IMR-90 (cell line): Measurements from ENCODE around the gene ETV6. TPM values are rescaled to one million over a fixed set of nuclear protein-coding genes. Genes with fewer than 3 reads are reported as not detected.

Source experiments
- ATAC-seq: fragments of 200-7000 bp; cut with Tn5 transposase; 2 replicates; pipeline ENCODE4 v1.9.1; 2020; ENCODE audit warnings: low read depth, mild to moderate bottlenecking, moderate library complexity
- BruUV-seq: library from RNA; stranded (reverse); fragments of 400-500 nt; replicated peaks from 2 replicates; lab custom pipeline; 2021; lab: Mats Ljungman, UMichigan
- CTCF ChIA-PET: fragments of 300-600 bp; formaldehyde crosslinking; extraction: SDS; loops from one replicate; lab custom pipeline; 2021; ENCODE audit warnings: antibody characterized with exemption; lab: Yijun Ruan, JAX
- POLR2A ChIA-PET: fragments of 300-600 bp; sonication (Branson Sonifier 250); formaldehyde crosslinking; loops from one replicate; lab custom pipeline; 2022; ENCODE audit warnings: antibody characterized with exemption; ENCODE audit not compliant: unreplicated experiment; lab: Charles Lee
- DNase-seq: peaks from one replicate; pipeline ENCODE4 v3.0.0; 2013
- H2AFZ ChIP-seq: replicated peaks from 2 replicates; pipeline ENCODE3; 2013; ENCODE audit warnings: low read length, mild to moderate bottlenecking; ENCODE audit not compliant: poor library complexity
- H2AK5ac ChIP-seq: 2 replicates; pipeline ENCODE4 v1.6.1; 2013; ENCODE audit warnings: low read depth, low read length, inconsistent platforms
- H2AK9ac ChIP-seq: replicated peaks from 2 replicates; pipeline ENCODE3; 2013; ENCODE audit warnings: mild to moderate bottlenecking, low read depth, low read length, moderate library complexity; ENCODE audit not compliant: poor library complexity
- H2BK120ac ChIP-seq: 2 replicates; pipeline ENCODE4 v1.6.1; 2013; ENCODE audit warnings: low read depth, low read length, inconsistent platforms
- H2BK15ac ChIP-seq: 3 replicates; pipeline ENCODE4 v1.6.1; 2013; ENCODE audit warnings: low read depth, low read length, inconsistent platforms
- H2BK20ac ChIP-seq: 2 replicates; pipeline ENCODE4 v1.6.1; 2013; ENCODE audit warnings: low read depth, mild to moderate bottlenecking, inconsistent platforms, low read length, moderate library complexity
- H2BK5ac ChIP-seq: 2 replicates; pipeline ENCODE4 v1.6.1; 2013; ENCODE audit warnings: mild to moderate bottlenecking, low read depth, low read length, inconsistent platforms; ENCODE audit not compliant: poor library complexity, severe bottlenecking
- H3K14ac ChIP-seq: replicated peaks from 2 replicates; pipeline ENCODE4 v1.6.1; 2013; ENCODE audit warnings: low read depth, low read length, inconsistent platforms
- H3K18ac ChIP-seq: 2 replicates; pipeline ENCODE4 v1.6.1; 2013; ENCODE audit warnings: low read depth, low read length, control low read depth
- H3K23ac ChIP-seq: 2 replicates; pipeline ENCODE4 v1.6.1; 2013; ENCODE audit warnings: low read depth, low read length, inconsistent platforms
- H3K27ac ChIP-seq: 2 replicates; pipeline ENCODE4 v1.5.1; 2013; ENCODE audit warnings: mild to moderate bottlenecking, control low read depth, low read length; ENCODE audit not compliant: insufficient read depth
- H3K27me3 ChIP-seq: 2 replicates; pipeline ENCODE4 v1.6.1; 2013; ENCODE audit warnings: low read length; ENCODE audit not compliant: control insufficient read depth, insufficient read depth
- H3K36me3 ChIP-seq: 2 replicates; pipeline ENCODE4 v1.6.1; 2013; ENCODE audit warnings: low read length, mixed read lengths; ENCODE audit not compliant: control insufficient read depth, insufficient read depth
- H3K4ac ChIP-seq: 2 replicates; pipeline ENCODE4 v1.6.1; 2013; ENCODE audit warnings: low read depth, low read length, inconsistent platforms
- H3K4me1 ChIP-seq: 2 replicates; pipeline ENCODE4 v1.6.1; 2013; ENCODE audit warnings: low read length, mixed read lengths; ENCODE audit not compliant: control insufficient read depth, insufficient read depth
- H3K4me2 ChIP-seq: 2 replicates; pipeline ENCODE4 v1.6.1; 2013; ENCODE audit warnings: low read depth, mild to moderate bottlenecking, control low read depth, low read length, moderate library complexity
- H3K4me3 ChIP-seq: 2 replicates; pipeline ENCODE4 v1.5.1; 2013; ENCODE audit warnings: low read depth, mild to moderate bottlenecking, control low read depth, low read length, moderate library complexity; ENCODE audit not compliant: insufficient read depth
- H3K56ac ChIP-seq: 2 replicates; pipeline ENCODE4 v1.6.1; 2013; ENCODE audit warnings: low read length, inconsistent platforms; ENCODE audit not compliant: insufficient read depth; ENCODE audit errors: extremely low read depth
- H3K79me1 ChIP-seq, 2 experiments: 2 replicates each; pipeline ENCODE4 v1.6.1; 2013; ENCODE audit warnings: low read length in 2 of 2, inconsistent platforms in 1 of 2, low read depth in 1 of 2
- H3K9ac ChIP-seq: 2 replicates; pipeline ENCODE4 v1.6.1; 2013; ENCODE audit warnings: low read depth, low read length, control low read depth
- H3K9me1 ChIP-seq: 2 replicates; pipeline ENCODE4 v1.6.1; 2013; ENCODE audit warnings: low read length, inconsistent platforms; ENCODE audit not compliant: insufficient read depth
- H3K9me3 ChIP-seq: 2 replicates; pipeline ENCODE4 v1.6.1; 2013; ENCODE audit warnings: low read length; ENCODE audit not compliant: control insufficient read depth, insufficient read depth
- H4K20me1 ChIP-seq: 2 replicates; pipeline ENCODE4 v1.6.1; 2013; ENCODE audit warnings: low read length, inconsistent platforms; ENCODE audit not compliant: insufficient read depth
- H4K5ac ChIP-seq: 2 replicates; pipeline ENCODE4 v1.6.1; 2013; ENCODE audit warnings: mild to moderate bottlenecking, low read depth, low read length, control low read depth
- H4K8ac ChIP-seq, 2 experiments: 2 replicates each; pipeline ENCODE4 v1.6.1; 2013; ENCODE audit warnings: low read depth in 2 of 2, low read length in 2 of 2, control low read depth in 1 of 2, inconsistent platforms in 1 of 2
- H4K91ac ChIP-seq: 2 replicates; pipeline ENCODE4 v1.6.1; 2013; ENCODE audit warnings: low read depth, low read length, inconsistent platforms; ENCODE audit not compliant: insufficient read depth
- BHLHE40 ChIP-seq: fragments of 150-350 bp; IDR thresholded peaks from 2 replicates; pipeline ENCODE4 v1.6.1; 2016; ENCODE audit warnings: mild to moderate bottlenecking, low read depth, low read length
- MAFK ChIP-seq: IDR thresholded peaks from 2 replicates; pipeline ENCODE4 v1.6.1; 2012; ENCODE audit warnings: low read depth, low read length, improper control_type of control experiment
- RAD21 ChIP-seq: IDR thresholded peaks from 2 replicates; pipeline ENCODE4 v1.6.1; 2012; ENCODE audit warnings: low read length, improper control_type of control experiment
- RFX5 ChIP-seq: IDR thresholded peaks from 2 replicates; pipeline ENCODE4 v1.8.0; 2012; ENCODE audit warnings: low read depth, mild to moderate bottlenecking, low read length, moderate library complexity
- WGBS, 2 experiments: methylation state at CpG; one replicate each; pipeline versions ENCODE4 v1.1.5 to v1.1.7; 2013; ENCODE audit warnings: missing lambda C conversion rate in 2 of 2; ENCODE audit not compliant: insufficient read length in 1 of 2; ENCODE audit errors: extremely low coverage in 2 of 2; 5-methylcytosine and 5-hydroxymethylcytosine counted together
- dilution Hi-C: fragments of 300-500 bp; cut with HindIII; formaldehyde crosslinking; loops from one replicate; pipeline ENCODE4 v1.14.3; 2018; ENCODE audit warnings: low sequenced_read_pairs; ENCODE audit not compliant: unreplicated experiment
- in situ Hi-C: fragments of 300-500 bp; cut with MboI; formaldehyde crosslinking; loops from 3 replicates; pipeline ENCODE4 v1.14.3; 2019; ENCODE audit warnings: low sequenced_read_pairs, inconsistent platforms, mixed read lengths
- intact Hi-C: fragments of 100-400 bp; cut with micrococcal nuclease; formaldehyde crosslinking; loops from 2 replicates; pipeline ENCODE4 v1.10.0; 2022
- polyA plus RNA-seq, 3 experiments: library from polyadenylated mRNA; depleted of rRNA; stranded (reverse); fragments of >200 nt; gene quantifications; 2 replicates each; pipeline ENCODE4 v1.2.3, GENCODE V29; 2012; ENCODE audit warnings: low replicate concordance in 1 of 3
- total RNA-seq: library from RNA; depleted of rRNA; stranded (reverse); fragments of >200 nt; gene quantifications from 2 replicates; pipeline ENCODE4 v1.2.3, GENCODE V29; 2012
- TF ChIP-seq, protein P1 (sequence below): fragments of 150-350 bp; IDR thresholded peaks from 2 replicates; pipeline ENCODE4 v1.6.1; 2016; ENCODE audit warnings: low read depth, mild to moderate bottlenecking, low read length, moderate library complexity, borderline replicate concordance
- TF ChIP-seq, protein P2 (sequence below): fragments of 150-350 bp; IDR thresholded peaks from 2 replicates; pipeline ENCODE4 v1.6.1; 2017; ENCODE audit warnings: mild to moderate bottlenecking, antibody characterized with exemption, low read length, low read depth

ETV6 gene
- total and polyA plus RNA-seq, 2 of the 4 experiments (the other 2 are of a cell fraction) = 8.4 to 9.9 TPM

DNA sequence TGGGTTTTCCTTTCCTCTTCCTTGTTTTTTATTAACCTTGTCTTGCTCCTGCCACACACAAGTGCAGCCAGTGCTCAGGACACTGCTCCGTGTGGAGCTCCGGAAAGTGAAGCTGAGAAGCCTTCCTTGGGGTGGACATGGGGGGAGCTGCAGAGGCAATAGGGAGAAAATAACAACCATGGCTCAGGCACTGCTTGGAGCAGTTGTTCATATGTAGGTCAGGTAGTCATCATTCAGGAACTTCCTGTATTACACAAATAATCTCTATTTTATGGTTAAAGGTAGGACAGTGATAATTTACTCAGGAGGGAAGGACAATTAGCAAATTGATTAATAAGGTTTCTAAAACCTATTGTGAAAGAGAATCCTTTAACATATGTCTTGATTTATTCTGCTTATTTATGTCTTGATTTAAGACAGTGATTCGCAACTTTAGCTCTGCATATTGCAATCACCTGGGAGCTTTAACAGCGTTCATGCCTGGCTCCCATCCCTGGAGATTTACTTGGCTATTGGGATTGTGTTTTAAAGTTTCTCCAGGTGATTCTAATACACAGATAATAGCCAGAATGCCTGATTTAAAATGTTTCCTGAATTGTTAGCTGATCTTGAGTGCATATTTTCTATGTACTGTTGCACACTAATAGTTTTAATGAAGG, 92.1 kb downstream of the ETV6 start:
- Histone ChIP-seq H3K23ac (no peak overlapping the region), H3K27me3 (no peaks in the 10 kb centered on the region), H3K9me3 (no peaks in the 10 kb centered on the region), H3K4me2 (no peak overlapping the region), H3K56ac (no peak overlapping the region), H2BK15ac (no peak overlapping the region), H2BK120ac (no peak overlapping the region), H3K14ac (peak overlapping the region; percentile 62; the same call in 1 of the 2 replicates), H3K4me3 (no peak overlapping the region), H4K91ac (no peak overlapping the region), H3K4me1 (peaks cover 10% of the 10 kb centered on the region), H2BK5ac (no peak overlapping the region), H3K79me1 (peaks cover 46 to 83% of the 10 kb centered on the region in 2 experiments), H2BK20ac (no peak overlapping the region), H2AFZ (no peak overlapping the region), H3K4ac (peak overlapping the region; percentile 30; the same call in 1 of the 2 replicates), H3K27ac (no peak overlapping the region), H3K9ac (no peak overlapping the region), H2AK9ac (peak overlapping the region; percentile 6), H4K5ac (no peak overlapping the region), H4K8ac (no peak overlapping the region), H3K36me3 (no peaks in the 10 kb centered on the region), H2AK5ac (peak overlapping the region; percentile 60; the same call in 1 of the 2 replicates), H4K20me1 (peaks cover 33% of the 10 kb centered on the region), H3K18ac (no peak overlapping the region), H3K9me1 (peaks cover 20% of the 10 kb centered on the region)
- dilution Hi-C loops (no loop called here), intact Hi-C loops (no loop called here), in situ Hi-C loops (no loop called here)
- ChIA-PET POLR2A (no interaction called here), CTCF (no interaction called here)
- no peak for DNase-seq
- ATAC-seq = peak; percentile 27; the same call in 1 of the 2 replicates
- WGBS, 2 experiments = no CpG with 5 or more reads among the region's 4 CpGs
- BruUV-seq = no TSS peak
- TF ChIP-seq RFX5 (no peak), RAD21 (no peak), MAFK (no peak), BHLHE40 (no peak)
- TF ChIP-seq, protein P1, sequence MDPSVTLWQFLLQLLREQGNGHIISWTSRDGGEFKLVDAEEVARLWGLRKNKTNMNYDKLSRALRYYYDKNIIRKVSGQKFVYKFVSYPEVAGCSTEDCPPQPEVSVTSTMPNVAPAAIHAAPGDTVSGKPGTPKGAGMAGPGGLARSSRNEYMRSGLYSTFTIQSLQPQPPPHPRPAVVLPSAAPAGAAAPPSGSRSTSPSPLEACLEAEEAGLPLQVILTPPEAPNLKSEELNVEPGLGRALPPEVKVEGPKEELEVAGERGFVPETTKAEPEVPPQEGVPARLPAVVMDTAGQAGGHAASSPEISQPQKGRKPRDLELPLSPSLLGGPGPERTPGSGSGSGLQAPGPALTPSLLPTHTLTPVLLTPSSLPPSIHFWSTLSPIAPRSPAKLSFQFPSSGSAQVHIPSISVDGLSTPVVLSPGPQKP = no peak
- TF ChIP-seq, protein P2, sequence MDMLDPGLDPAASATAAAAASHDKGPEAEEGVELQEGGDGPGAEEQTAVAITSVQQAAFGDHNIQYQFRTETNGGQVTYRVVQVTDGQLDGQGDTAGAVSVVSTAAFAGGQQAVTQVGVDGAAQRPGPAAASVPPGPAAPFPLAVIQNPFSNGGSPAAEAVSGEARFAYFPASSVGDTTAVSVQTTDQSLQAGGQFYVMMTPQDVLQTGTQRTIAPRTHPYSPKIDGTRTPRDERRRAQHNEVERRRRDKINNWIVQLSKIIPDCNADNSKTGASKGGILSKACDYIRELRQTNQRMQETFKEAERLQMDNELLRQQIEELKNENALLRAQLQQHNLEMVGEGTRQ = no peak
